Measurements from ENCODE around the gene KDM3B.

KDM3B gene

GRCh38 chr5:138349852-138350562 lies 2.5 kb upstream of the KDM3B start:
- no peak for DNase-seq

GRCh38 chr5:138350563-138350890 lies 2.0 kb upstream of the KDM3B start:
- DNase-seq: no peak

- no peak for DNase-seq
Observed at GRCh38 chr5:138351056-138351455, 1.4 kb upstream of the KDM3B start.

- no peak for DNase-seq
Observed at GRCh38 chr5:138351517-138351916, 968 bp upstream of the KDM3B start.

GRCh38 chr5:138352722-138353559 lies 456 bp downstream of the KDM3B start:
- DNase-seq: peak in 46 of 56 donors; percentile 24 to 77 (median 59)

- DNase-seq: peak in 2 of 56 donors; percentile 42 to 46
Observed at GRCh38 chr5:138353560-138354080, 1.1 kb downstream of the KDM3B start.

GRCh38 chr5:138354387-138354786 lies 1.9 kb downstream of the KDM3B start:
- no peak for DNase-seq

- DNase-seq: peak in 20 of 56 donors; percentile 1 to 69 (median 14)
Observed at GRCh38 chr5:138354926-138355378, 2.5 kb downstream of the KDM3B start.

GRCh38 chr5:138359621-138360020 lies 7.1 kb downstream of the KDM3B start:
- no peak for DNase-seq

GRCh38 chr5:138360941-138361452 lies 8.5 kb downstream of the KDM3B start:
- no peak for DNase-seq

GRCh38 chr5:138364576-138364975 lies 12.1 kb downstream of the KDM3B start:
- DNase-seq: no peak

- DNase-seq: no peak
Observed at GRCh38 chr5:138366632-138367382, 14.3 kb downstream of the KDM3B start.

- DNase-seq: no peak
Observed at GRCh38 chr5:138369261-138369660, 16.8 kb downstream of the KDM3B start.

- no peak for DNase-seq
Observed at GRCh38 chr5:138369706-138370105, 17.2 kb downstream of the KDM3B start.

- no peak for DNase-seq
Observed at GRCh38 chr5:138370537-138370936, 18.1 kb downstream of the KDM3B start.

- DNase-seq: no peak
Observed at GRCh38 chr5:138371454-138371853, 19.0 kb downstream of the KDM3B start.

GRCh38 chr5:138372225-138372624 lies 19.7 kb downstream of the KDM3B start:
- no peak for DNase-seq

GRCh38 chr5:138372653-138373052 lies 20.2 kb downstream of the KDM3B start:
- DNase-seq: no peak

- no peak for DNase-seq
Observed at GRCh38 chr5:138382347-138382746, 29.9 kb downstream of the KDM3B start.

GRCh38 chr5:138385660-138386059 lies 33.2 kb downstream of the KDM3B start:
- DNase-seq: no peak

GRCh38 chr5:138386290-138386689 lies 33.8 kb downstream of the KDM3B start:
- peak in 19 of 56 donors; percentile 2 to 50 (median 11) for DNase-seq

Data from amygdala (tissue), 56 donors.